GM12878 (cell line): ENCODE measurements around the gene KIF26A. TPM values are rescaled to one million over a fixed set of nuclear protein-coding genes. Genes with fewer than 3 reads are reported as not detected.
A peak's percentile ranks its signal among the peaks of the same experiment; 100 is the strongest.

ENCODE experiments used
- ATAC-seq: fragments of 200-7000 bp; cut with Tn5 transposase; 3 replicates; pipeline ENCODE4 v1.9.1; 2020; ENCODE audit warnings: mild to moderate bottlenecking, moderate library complexity
- BruUV-seq: library from RNA; stranded (reverse); fragments of 400-500 nt; replicated peaks from 2 replicates; lab custom pipeline; 2021; lab: Mats Ljungman, UMichigan
- CTCF ChIA-PET: fragments of 300-600 bp; sonication (Branson Sonifier 250); formaldehyde crosslinking; extraction: SDS; loops from one replicate; lab custom pipeline; 2021; ENCODE audit warnings: inconsistent platforms; lab: Yijun Ruan, JAX
- POLR2A ChIA-PET: fragments of 350-600 bp; formaldehyde crosslinking; extraction: SDS; loops from one replicate; lab custom pipeline; 2021; ENCODE audit warnings: inconsistent platforms; lab: Charles Lee
- RAD21 ChIA-PET: fragments of 300-600 bp; sonication (Branson Sonifier 250); formaldehyde crosslinking; loops from one replicate; lab custom pipeline; 2023; ENCODE audit warnings: antibody characterized with exemption; ENCODE audit not compliant: unreplicated experiment; lab: Charles Lee
- SMC1A ChIA-PET: fragments of 300-600 bp; sonication (Branson Sonifier 250); formaldehyde crosslinking; loops from one replicate; lab custom pipeline; 2023; ENCODE audit not compliant: unreplicated experiment, uncharacterized antibody; lab: Charles Lee
- DNase-seq: peaks from one replicate; pipeline ENCODE4 v3.0.0-alpha.2; 2011; ENCODE audit warnings: low read depth, low spot score
- FAIRE-seq: peaks from 3 replicates; lab custom pipeline; 2011; peaks lifted over from hg19 to GRCh38; lab: Jason Lieb, UNC
- H2AFZ ChIP-seq: 2 replicates; pipeline ENCODE4 v1.6.0; 2011; ENCODE audit warnings: low read depth, low read length, control low read depth; ENCODE audit not compliant: control insufficient read depth
- H3K27ac ChIP-seq: 2 replicates; pipeline ENCODE4 v1.5.1; 2011; ENCODE audit warnings: control low read depth; ENCODE audit not compliant: control insufficient read depth, insufficient read depth
- H3K27me3 ChIP-seq, 2 experiments: replicated peaks in 1 of 2; 2 replicates each; pipeline versions ENCODE4 v1.6.0 to v1.6.1; 2011; ENCODE audit warnings: low read length in 1 of 2; ENCODE audit not compliant: control insufficient read depth in 2 of 2, insufficient read depth in 2 of 2
- H3K36me3 ChIP-seq, 2 experiments: 2 replicates each; pipeline ENCODE4 v1.5.1; 2011; ENCODE audit warnings: low read length in 1 of 2; ENCODE audit not compliant: control insufficient read depth in 2 of 2, insufficient read depth in 2 of 2
- H3K4me1 ChIP-seq: 2 replicates; pipeline ENCODE4 v1.6.1; 2011; ENCODE audit warnings: mild to moderate bottlenecking, low read length, moderate library complexity, mixed read lengths; ENCODE audit not compliant: control insufficient read depth, insufficient read depth
- H3K4me2 ChIP-seq: 2 replicates; pipeline ENCODE4 v1.6.0; 2011; ENCODE audit warnings: control low read depth; ENCODE audit not compliant: control insufficient read depth, insufficient read depth
- H3K4me3 ChIP-seq: fragments of 200-600 bp; sonication (generic); 2 replicates; pipeline ENCODE4 v1.5.1; 2016
- H3K79me2 ChIP-seq: 2 replicates; pipeline ENCODE4 v1.6.0; 2011; ENCODE audit warnings: low read length; ENCODE audit not compliant: control insufficient read depth, insufficient read depth
- H3K9ac ChIP-seq: 2 replicates; pipeline ENCODE4 v1.8.0; 2011; ENCODE audit warnings: low read length, control low read depth, mixed read lengths; ENCODE audit not compliant: control insufficient read depth, insufficient read depth
- H3K9me3 ChIP-seq: replicated peaks from 3 replicates; pipeline ENCODE4 v1.5.1; 2011; ENCODE audit warnings: mild to moderate bottlenecking, low read length; ENCODE audit not compliant: control insufficient read depth, insufficient read depth
- H4K20me1 ChIP-seq: 2 replicates; pipeline ENCODE4 v1.6.0; 2011; ENCODE audit not compliant: control insufficient read depth, insufficient read depth
- CTCF ChIP-seq, 3 experiments: IDR thresholded peaks in 2 of 3; conservative IDR thresholded peaks in 1 of 3; 2 replicates each; pipeline ENCODE4 v1.5.1; 2011; ENCODE audit warnings: low read depth in 3 of 3, low read length in 3 of 3, mild to moderate bottlenecking in 3 of 3, control low read depth in 2 of 3, moderate library complexity in 2 of 3, inconsistent platforms in 1 of 3, mixed read lengths in 1 of 3; ENCODE audit not compliant: control insufficient read depth in 2 of 3, insufficient read depth in 1 of 3; ENCODE audit errors: extremely low read depth in 1 of 3
- MYC ChIP-seq: IDR thresholded peaks from 2 replicates; pipeline ENCODE4 v1.6.1; 2011; ENCODE audit warnings: mild to moderate bottlenecking, low read length, moderate library complexity, inconsistent platforms; ENCODE audit not compliant: insufficient read depth, insufficient replicate concordance, insufficient read length, severe bottlenecking
- PBX3 ChIP-seq: IDR thresholded peaks from 2 replicates; pipeline ENCODE4 v1.6.1; 2011; ENCODE audit warnings: mild to moderate bottlenecking, low read depth, low read length, moderate library complexity; ENCODE audit not compliant: insufficient replicate concordance
- TCF12 ChIP-seq: IDR thresholded peaks from 2 replicates; pipeline ENCODE4 v1.6.1; 2011; ENCODE audit warnings: low read depth, mild to moderate bottlenecking, low read length
- WGBS: methylation state at CpG from one replicate; pipeline ENCODE4 v1.1.6; 2016; ENCODE audit warnings: low lambda C conversion rate; ENCODE audit not compliant: insufficient replicate concordance, insufficient coverage; ENCODE audit errors: missing lambda C conversion rate; 5-methylcytosine and 5-hydroxymethylcytosine counted together
- in situ Hi-C: fragments of 300-500 bp; cut with MboI; formaldehyde crosslinking; loops from 9 replicates; pipeline ENCODE4 v1.14.3; 2018; ENCODE audit warnings: mixed read lengths
- intact Hi-C: fragments of 100-400 bp; cut with micrococcal nuclease; formaldehyde crosslinking; loops from one replicate; pipeline ENCODE4 v1.14.2; 2022; ENCODE audit not compliant: unreplicated experiment
- polyA plus RNA-seq, 11 experiments: library from polyadenylated mRNA; depleted of rRNA in 4 of 11; unstranded in 6 of 11; stranded (reverse) in 5 of 11; fragments of >200 nt; fragmentation: Nextera tagmentation in 4 of 11; fragmentation: Illumina TruSeq in 1 of 11; extraction: Ambion mirVana in 4 of 11; extraction: Trizol in 1 of 11; gene quantifications; 1 replicate in 1 of 11; 2 replicates in 10 of 11; pipeline versions ENCODE4 v1.2.1 to v1.2.3, GENCODE V29; 2011 to 2016; ENCODE audit warnings: inconsistent platforms in 2 of 11, missing spikeins in 2 of 11, low read depth in 1 of 11
- total RNA-seq, 4 experiments: library from RNA; depleted of rRNA in 3 of 4; stranded (reverse); fragments of >200 nt in 3 of 4; fragmentation: Illumina TruSeq in 1 of 4; extraction: Trizol in 1 of 4; gene quantifications; 2 replicates each; pipeline versions ENCODE4 v1.2.1 to v1.2.3, GENCODE V29; 2013 to 2021

Gene KIF26A
- total and polyA plus RNA-seq, 10 of the 15 experiments (the other 5 are each of a cell fraction or from before 2014, with no cell fraction given): 0.05 TPM; not detected in 9

- ChIA-PET SMC1A (no interaction called here), POLR2A (no interaction called here), CTCF (no interaction called here), RAD21 (no interaction called here)
- BruUV-seq: no TSS peak
- Histone ChIP-seq H3K79me2 (no peaks in the 10 kb centered on the region), H3K4me2 (no peak overlapping the region), H3K27ac (no peak overlapping the region), H3K27me3 (no peaks in the 10 kb centered on the region), H3K9me3 (no peaks in the 10 kb centered on the region), H4K20me1 (no peaks in the 10 kb centered on the region), H2AFZ (no peak overlapping the region), H3K36me3 (no peaks in the 10 kb centered on the region), H3K4me3 (no peak overlapping the region), H3K4me1 (no peaks in the 10 kb centered on the region), H3K9ac (no peak overlapping the region)
- WGBS: 30% methylated on average over 17 of the region's 19 CpGs
- in situ Hi-C loops: no loop called here
- intact Hi-C loops: no loop called here
- FAIRE-seq (no peak), ATAC-seq (peak; percentile 66), DNase-seq (no peak)
- no peak for TF ChIP-seq PBX3
- TF ChIP-seq CTCF (IDR thresholded peaks at IDR 0.05 in 2 of 3, conservative IDR thresholded peaks at IDR 0.05 in 1 of 3; ENCODE audit: control insufficient read depth in 2 of 3, extremely low read depth in 1 of 3, insufficient read depth in 1 of 3, low read depth in 3 of 3, low read length in 3 of 3): peak in 2 of 3 experiments; percentile 46 to 50; a peak in 3 of 6 replicates
- TF ChIP-seq TCF12: no peak
- no peak for TF ChIP-seq MYC
Observed at GRCh38 chr14:104150136-104151025, 12.0 kb downstream of the KIF26A start.
